ENCODE results near the gene TIMM13. TPM values are rescaled to one million over a fixed set of nuclear protein-coding genes. Genes with fewer than 3 reads are reported as not detected.
"Not testable (repeated sequence)": the region's sequence is repeated elsewhere in the genome, so short reads cannot be mapped to it uniquely, and the experiment has no call there.

The TIMM13 gene
- total RNA-seq, 4 donors from 2014 or later: 46.2 to 65.7 (median 53.8) TPM

GRCh38 chr19:2398735-2399305, 28.6 kb downstream of the TIMM13 start:
- 83 to 88% methylated on average over 3 to 6 of the region's 14 CpGs for WGBS, 2 donors
- Histone ChIP-seq H3K9me3 (no peaks in the 10 kb centered on the region), H3K27ac (no peak overlapping the region), H3K36me3 (no peaks in the 10 kb centered on the region), H3K27me3 (peaks cover 0 to 24% (median 0%) of the 10 kb centered on the region in 4 donors), H3K4me1 (no peaks in the 10 kb centered on the region), H3K4me3 (no peak overlapping the region)
- no peak for DNase-seq
- intact Hi-C loops (cut with DNase I): loop anchor here (10.0 kb wide), 2 partner anchors 114 to 244 kb away; partner anchors contain the start of genes AP3D1 and PEAK3
- TF ChIP-seq POLR2A (IDR thresholded peaks at IDR 0.05): no peak
- TF ChIP-seq CTCF (IDR thresholded peaks at IDR 0.05): no peak

DNA sequence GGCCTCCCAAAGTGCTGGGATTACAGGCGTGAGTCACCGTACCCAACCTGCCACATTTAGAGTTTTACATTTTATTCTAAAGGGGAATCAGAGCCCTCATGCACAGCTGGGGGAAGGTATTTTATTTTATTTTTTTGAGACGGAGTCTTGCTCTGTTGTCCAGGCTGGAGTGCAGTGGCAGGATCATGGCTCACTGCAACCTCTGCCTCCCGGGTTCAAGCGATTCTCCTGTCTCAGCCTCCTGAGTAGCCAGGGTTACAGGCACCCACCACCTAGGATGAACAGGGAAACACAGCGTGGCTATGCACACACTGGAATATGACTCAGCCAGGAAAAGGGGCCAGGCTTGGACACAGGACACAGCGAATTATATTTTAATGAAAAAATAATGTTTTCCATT, 30.2 kb downstream of the TIMM13 start:
- not testable (repeated sequence) for DNase-seq, H3K36me3 ChIP-seq, H3K4me1 ChIP-seq, H3K27ac ChIP-seq, H3K9me3 ChIP-seq, H3K4me3 ChIP-seq
- WGBS, 2 donors: 81 to 89% methylated on average over 5 to 7 of the region's 7 CpGs
- intact Hi-C loops (cut with DNase I): loop anchor here (10.0 kb wide), 2 partner anchors 112 to 242 kb away; partner anchors contain the start of genes AP3D1 and PEAK3
- peaks cover 0 to 30% (median 0%) of the 10 kb centered on the region in 4 donors for H3K27me3 ChIP-seq

GRCh38 chr19:2395293-2395829, 32.0 kb downstream of the TIMM13 start:
- intact Hi-C loops (cut with DNase I): loop anchor here (10.0 kb wide), 2 partner anchors 111 to 241 kb away; partner anchors contain the start of genes AP3D1 and PEAK3

GRCh38 chr19:2394442-2395292, 32.7 kb downstream of the TIMM13 start:
- H3K4me3 ChIP-seq: peak overlapping the region in 1 of 4 donors; percentile 28
- H3K27me3 ChIP-seq: peaks cover 0 to 32% (median 0%) of the 10 kb centered on the region in 4 donors
- H3K36me3 ChIP-seq: no peaks in the 10 kb centered on the region
- 47 to 66% methylated on average over 20 to 25 of the region's 27 CpGs for WGBS, 2 donors
- no peaks in the 10 kb centered on the region for H3K4me1 ChIP-seq
- no peak overlapping the region for H3K27ac ChIP-seq
- intact Hi-C loops (cut with DNase I): loop anchor here (10.0 kb wide), 2 partner anchors 110 to 240 kb away; partner anchors contain the start of genes AP3D1 and PEAK3
- TF ChIP-seq POLR2A (IDR thresholded peaks at IDR 0.05) (no peak), CTCF (IDR thresholded peaks at IDR 0.05) (no peak)
- no peak for DNase-seq
- H3K9me3 ChIP-seq: no peaks in the 10 kb centered on the region

More at GRCh38 chr19:2395293-2395829, 32.0 kb downstream of the TIMM13 start:
- peaks cover 0 to 30% (median 0%) of the 10 kb centered on the region in 4 donors for H3K27me3 ChIP-seq
- not testable (repeated sequence) for H3K4me1 ChIP-seq, H3K27ac ChIP-seq, H3K36me3 ChIP-seq, DNase-seq, H3K9me3 ChIP-seq, H3K4me3 ChIP-seq
- 81 to 84% methylated on average over 17 to 18 of the region's 18 CpGs for WGBS, 2 donors

DNA sequence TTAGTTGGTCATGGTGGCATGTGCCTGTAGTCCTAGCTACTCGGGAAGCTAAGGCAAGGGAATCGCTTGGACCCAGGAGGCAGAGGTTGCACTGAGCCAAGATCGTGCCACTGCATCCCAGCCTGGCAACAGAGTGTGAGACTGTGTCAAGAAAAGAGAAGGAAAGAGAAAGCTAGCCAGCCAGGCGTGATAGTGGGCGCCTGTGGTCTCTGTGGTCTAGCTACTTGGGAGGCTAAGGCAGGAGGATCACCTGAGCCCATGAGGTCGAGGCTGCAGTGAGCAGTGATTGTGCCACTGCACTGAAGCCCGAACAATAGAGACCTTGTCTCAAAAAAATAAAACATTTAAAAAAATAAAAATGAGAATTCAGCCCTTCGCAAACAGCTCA, 33.3 kb downstream of the TIMM13 start:
- H3K4me3 ChIP-seq: peak overlapping the region in 1 of 4 donors; percentile 28
- H3K36me3 ChIP-seq: no peaks in the 10 kb centered on the region
- no peak for DNase-seq
- no peak for TF ChIP-seq POLR2A (IDR thresholded peaks at IDR 0.05)
- TF ChIP-seq CTCF (IDR thresholded peaks at IDR 0.05): no peak
- no peak overlapping the region for H3K27ac ChIP-seq
- H3K4me1 ChIP-seq: no peaks in the 10 kb centered on the region
- H3K27me3 ChIP-seq: peaks cover 0 to 34% (median 0%) of the 10 kb centered on the region in 4 donors
- no peaks in the 10 kb centered on the region for H3K9me3 ChIP-seq
- intact Hi-C loops (cut with DNase I): loop anchor here (10.0 kb wide), 2 partner anchors 109 to 239 kb away; partner anchors contain the start of genes AP3D1 and PEAK3
- 47 to 68% methylated on average over 8 of the region's 8 CpGs for WGBS, 2 donors

DNA sequence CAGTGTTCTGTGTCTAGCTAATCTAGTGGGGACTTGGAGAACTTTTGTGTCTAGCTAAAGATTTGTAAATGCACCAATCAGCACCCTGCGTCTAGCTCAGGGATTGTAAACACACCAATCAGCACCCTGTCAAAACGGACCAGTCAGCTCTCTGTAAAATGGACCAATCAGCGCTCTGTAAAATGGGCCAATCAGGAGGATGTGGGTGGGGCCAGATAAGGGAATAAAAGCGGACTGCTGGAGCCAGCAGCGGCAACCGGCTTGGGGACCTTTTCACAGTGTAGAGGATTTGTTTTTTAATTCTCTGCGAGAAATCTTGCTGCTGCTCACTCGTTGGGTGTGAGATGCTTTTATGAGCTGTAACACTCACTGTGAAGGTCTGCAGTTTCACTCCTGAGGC, 34.5 kb downstream of the TIMM13 start:
- intact Hi-C loops (cut with DNase I): loop anchor here (10.0 kb wide), 2 partner anchors 108 to 238 kb away; partner anchors contain the start of genes AP3D1 and PEAK3
- not testable (repeated sequence) for H3K9me3 ChIP-seq, DNase-seq, H3K27ac ChIP-seq, H3K4me3 ChIP-seq, H3K36me3 ChIP-seq, H3K4me1 ChIP-seq
- H3K27me3 ChIP-seq: peaks cover 0 to 39% (median 0%) of the 10 kb centered on the region in 4 donors
- WGBS, 2 donors: 79 to 80% methylated on average over 7 to 8 of the region's 8 CpGs
